Measurements from ENCODE around the gene INPP5E. TPM values are rescaled to one million over a fixed set of nuclear protein-coding genes. Genes with fewer than 3 reads are reported as not detected.
A peak's percentile ranks its signal among the peaks of the same experiment; 100 is the strongest.

The INPP5E gene
- total and polyA plus RNA-seq, 10 of the 15 experiments (the other 5 are each of a cell fraction or from before 2014, with no cell fraction given) = 0.24 to 16.0 (median 5.3) TPM

- Histone ChIP-seq H3K4me2 (ENCODE audit: control insufficient read depth, insufficient read depth) (peak overlapping the region; percentile 46), H3K27me3 (replicated peaks in 1 of 2; ENCODE audit: control insufficient read depth in 2 of 2, insufficient read depth in 2 of 2, low read length in 1 of 2) (no peaks in the 10 kb centered on the region), H3K36me3 (ENCODE audit: control insufficient read depth in 2 of 2, insufficient read depth in 2 of 2, low read length in 1 of 2) (peaks cover 18 to 21% of the 10 kb centered on the region in 2 experiments; a peak in 3 of 4 replicates), H3K27ac (ENCODE audit: control insufficient read depth, insufficient read depth) (peak overlapping the region; percentile 92; the same call in 1 of the 2 replicates), H3K79me2 (ENCODE audit: control insufficient read depth, insufficient read depth, low read length) (peaks cover 55% of the 10 kb centered on the region), H3K4me3 (peak overlapping the region; percentile 96), H3K9ac (ENCODE audit: control insufficient read depth, insufficient read depth, low read length) (peak overlapping the region; percentile 91), H2AFZ (ENCODE audit: control insufficient read depth, low read depth, low read length) (no peak overlapping the region), H3K9me3 (replicated peaks; ENCODE audit: control insufficient read depth, insufficient read depth, low read length) (no peaks in the 10 kb centered on the region), H3K4me1 (ENCODE audit: control insufficient read depth, insufficient read depth, low read length) (peaks cover 16% of the 10 kb centered on the region), H4K20me1 (ENCODE audit: control insufficient read depth, insufficient read depth) (no peaks in the 10 kb centered on the region)
- CTCF ChIA-PET = no interaction called here
- WGBS (ENCODE audit: insufficient coverage, insufficient replicate concordance, low lambda C conversion rate, missing lambda C conversion rate) = 42% methylated on average over 4 of the region's 4 CpGs
- intact Hi-C loops (cut with micrococcal nuclease; ENCODE audit: unreplicated experiment) (loop anchor here (2.0 kb wide), 1 partner anchor 71 kb away; the partner anchor contains the start of gene SEC16A), in situ Hi-C loops (cut with MboI) (no loop called here)
- BruUV-seq (replicated peaks) = TSS peak; percentile 83
- DNase-seq (ENCODE audit: low read depth, low spot score) = no peak
- SMC1A ChIA-PET (ENCODE audit: uncharacterized antibody, unreplicated experiment) = no interaction called here
- FAIRE-seq = no peak
- RAD21 ChIA-PET (ENCODE audit: unreplicated experiment) = no interaction called here
- no peak for TF ChIP-seq POLR2A (IDR thresholded peaks at IDR 0.05; ENCODE audit: low read depth, low read length)
- TF ChIP-seq NRF1 (conservative IDR thresholded peaks at IDR 0.05; ENCODE audit: low read depth, low read length) = no peak
- no peak for TF ChIP-seq NR2C1 (IDR thresholded peaks at IDR 0.05)
- TF ChIP-seq ZBTB4 (CRISPR knock-in tag; IDR thresholded peaks at IDR 0.05) = no peak
- TF ChIP-seq GATAD2B (conservative IDR thresholded peaks at IDR 0.05; ENCODE audit: low read depth) = no peak
- TF ChIP-seq ELK1 (IDR thresholded peaks at IDR 0.05; ENCODE audit: low read depth, low read length) = no peak
- TF ChIP-seq RB1 (IDR thresholded peaks at IDR 0.05; ENCODE audit: borderline replicate concordance) = no peak
- TF ChIP-seq CUX1 (IDR thresholded peaks at IDR 0.05; ENCODE audit: insufficient replicate concordance, low read depth, low read length) = no peak
- TF ChIP-seq IRF4 (IDR thresholded peaks at IDR 0.05; ENCODE audit: low read depth, low read length) = no peak
- no peak for TF ChIP-seq CBX3 (IDR thresholded peaks at IDR 0.05; ENCODE audit: borderline replicate concordance, low read depth)
- TF ChIP-seq ZBED1 (IDR thresholded peaks at IDR 0.05; ENCODE audit: borderline replicate concordance) = no peak
- no peak for TF ChIP-seq NBN (IDR thresholded peaks at IDR 0.05)
- no peak for TF ChIP-seq FOS (IDR thresholded peaks at IDR 0.05; ENCODE audit: borderline replicate concordance, extremely low read depth, insufficient read length)
- no peak for TF ChIP-seq SMC3 (IDR thresholded peaks at IDR 0.05; ENCODE audit: borderline replicate concordance, low read length)
- TF ChIP-seq MTA3 (IDR thresholded peaks at IDR 0.05; ENCODE audit: borderline replicate concordance, low read length) = no peak
- TF ChIP-seq SMAD5 (IDR thresholded peaks at IDR 0.05; ENCODE audit: low read depth) = no peak
- TF ChIP-seq ZNF24 (IDR thresholded peaks at IDR 0.05) = no peak
- no peak for TF ChIP-seq BHLHE40 (IDR thresholded peaks at IDR 0.05; ENCODE audit: borderline replicate concordance in 1 of 2, low read depth in 2 of 2, low read length in 1 of 2)
- ATAC-seq = no peak
- POLR2A ChIA-PET = no interaction called here
Measured at GRCh38 chr9:136411378-136411777, 28.3 kb downstream of the INPP5E start.

All from GM12878 (cell line).